Fibroblast of gingiva (primary cell): ENCODE results near the gene LIN9.
"Not testable (repeated sequence)": the region's sequence is repeated elsewhere in the genome, so short reads cannot be mapped to it uniquely, and the experiment has no call there.

Experiments used
- DNase-seq: peaks from one replicate; pipeline ENCODE4 v3.0.0-alpha.2; 2011; ENCODE audit warnings: low read depth

The LIN9 gene

DNA sequence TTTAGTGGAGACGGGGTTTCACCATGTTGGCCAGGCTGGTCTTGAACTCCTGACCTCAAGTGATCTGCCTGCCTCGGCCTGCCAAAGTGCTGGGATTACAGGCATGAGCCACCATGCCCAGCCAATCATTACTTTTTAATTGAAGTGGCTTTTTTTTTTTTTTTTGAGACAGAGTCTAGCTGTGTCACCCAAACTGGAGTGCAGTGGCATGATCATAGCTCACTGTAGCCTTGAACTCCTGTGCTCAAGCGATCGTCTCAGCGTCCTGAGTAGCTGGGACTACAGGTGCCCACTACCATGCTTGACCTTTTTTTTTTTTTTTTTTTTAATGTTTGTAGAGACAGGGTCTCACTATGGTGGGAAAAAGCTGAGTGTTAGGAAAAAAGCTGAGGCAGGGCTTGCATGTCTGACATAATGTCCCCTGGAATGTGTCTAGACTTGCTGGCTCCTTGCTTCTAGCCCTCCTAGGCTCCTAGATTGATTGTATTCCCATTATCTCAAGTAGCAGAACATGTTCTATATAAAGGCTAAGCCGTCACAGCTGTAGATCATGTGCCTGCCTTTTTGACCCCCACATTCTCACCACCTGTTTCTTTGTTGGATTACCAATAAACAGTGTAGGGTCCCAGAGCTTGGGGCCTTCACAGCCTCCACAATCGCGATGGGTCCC lies 36.6 kb downstream of the LIN9 start:
- not testable (repeated sequence) for DNase-seq

- DNase-seq: peak; percentile 40
Observed at GRCh38 chr1:226268421-226269124, 40.4 kb downstream of the LIN9 start.

DNA sequence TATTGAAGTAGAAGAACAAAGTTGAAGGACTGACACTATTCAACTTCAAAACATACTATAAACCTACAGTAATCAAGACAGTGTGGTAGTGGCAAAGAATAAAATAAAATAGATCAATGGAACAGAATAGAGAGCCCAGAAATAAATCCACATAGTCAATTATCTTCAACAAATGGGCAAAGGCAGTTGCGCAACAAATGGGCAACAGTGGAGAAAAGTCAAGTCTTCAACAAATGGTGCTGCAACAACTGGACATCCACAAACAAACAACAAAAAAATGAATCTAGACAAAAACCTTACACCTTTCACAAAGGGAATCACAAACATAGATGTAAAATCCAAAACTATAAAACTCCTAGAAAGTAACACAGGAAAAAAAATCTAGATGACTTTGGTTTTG lies 47.1 kb downstream of the LIN9 start:
- DNase-seq: no peak

- peak; percentile 3 for DNase-seq
Observed at GRCh38 chr1:226255380-226255779, 53.6 kb downstream of the LIN9 start.

- DNase-seq: no peak
Observed at GRCh38 chr1:226253933-226254332, 55.0 kb downstream of the LIN9 start.

GRCh38 chr1:226252841-226253240 lies 56.1 kb downstream of the LIN9 start:
- not testable (repeated sequence) for DNase-seq

DNA sequence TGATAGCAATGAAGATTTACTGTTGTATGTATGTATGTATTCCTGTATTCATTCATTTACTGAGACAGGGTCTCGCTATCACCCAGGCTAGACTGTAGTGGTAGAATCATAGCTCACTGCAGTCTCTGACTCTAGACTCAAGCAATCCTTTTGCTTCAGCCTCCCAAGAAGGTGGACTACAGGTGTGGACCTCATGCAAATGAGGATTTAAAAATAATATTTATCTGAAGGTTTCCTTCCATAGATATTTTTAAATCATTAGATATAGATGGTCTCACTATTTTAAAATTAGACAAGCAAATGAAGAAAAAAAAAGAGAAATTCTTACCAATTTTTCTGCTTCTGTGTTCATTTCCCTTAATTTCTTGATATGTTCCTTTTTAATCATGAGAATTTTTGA lies 58.5 kb downstream of the LIN9 start:
- DNase-seq: no peak

- DNase-seq: no peak
Observed at GRCh38 chr1:226248796-226249195, 60.2 kb downstream of the LIN9 start.

- DNase-seq: peak; percentile 65
Observed at GRCh38 chr1:226248091-226248490, 60.9 kb downstream of the LIN9 start.

DNA sequence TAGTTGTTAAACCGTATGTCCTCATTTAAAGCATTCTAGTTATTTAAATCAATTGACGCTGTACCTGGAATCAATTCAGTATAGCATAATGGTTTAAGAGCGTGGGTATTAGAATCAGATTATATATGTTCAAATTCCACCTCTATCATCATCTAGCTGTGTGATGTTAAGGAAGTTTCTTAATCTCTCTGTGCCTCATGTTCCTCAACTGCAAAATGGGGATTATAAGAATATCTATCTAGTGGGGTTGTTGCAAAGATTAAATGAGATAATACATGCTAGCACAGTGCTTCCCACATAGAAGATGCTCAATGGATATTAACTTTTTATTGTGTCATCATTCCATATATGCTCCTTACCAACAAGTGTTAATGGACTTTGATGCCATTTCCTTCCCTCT lies 69.5 kb downstream of the LIN9 start:
- no peak for DNase-seq

DNA sequence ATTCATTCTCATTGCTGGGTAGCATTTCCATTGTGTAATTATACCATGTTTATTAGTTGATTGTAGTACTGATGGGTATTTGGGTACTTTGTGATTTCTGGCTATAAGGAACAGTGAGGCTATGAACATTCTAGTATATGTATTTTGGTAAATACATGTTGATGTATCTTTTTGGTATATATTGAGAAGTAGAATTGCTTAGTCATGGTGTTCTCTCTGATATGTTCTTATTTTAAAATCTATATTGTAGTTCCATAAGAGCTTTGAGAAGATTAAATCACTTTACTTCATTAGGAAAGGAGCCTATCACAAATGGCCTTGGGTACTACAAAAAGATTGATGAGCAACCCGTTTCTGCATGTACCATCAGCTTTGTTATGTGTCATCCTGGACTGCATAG lies 72.1 kb downstream of the LIN9 start:
- no peak for DNase-seq

- DNase-seq: no peak
Observed at GRCh38 chr1:226233806-226234205, 75.2 kb downstream of the LIN9 start.

DNA sequence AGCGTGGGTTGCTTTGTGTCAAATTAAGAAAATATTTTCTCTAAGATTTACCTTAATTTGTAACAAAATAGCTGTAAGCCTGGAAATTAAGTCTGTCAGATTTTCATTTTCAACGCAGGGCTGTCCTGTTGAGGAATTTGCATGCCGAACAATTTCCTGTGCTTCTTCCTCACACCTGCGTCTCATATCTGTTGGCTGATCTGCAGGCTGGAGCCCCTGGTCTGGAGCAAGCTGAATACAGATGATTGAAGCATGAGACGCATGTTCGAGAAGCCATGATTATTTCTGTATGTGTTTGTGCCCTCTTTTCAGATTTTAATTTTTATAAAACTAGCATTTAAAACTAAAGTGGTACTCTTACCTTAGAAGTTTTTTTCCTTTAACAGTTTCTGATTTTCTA lies 75.7 kb downstream of the LIN9 start:
- no peak for DNase-seq

GRCh38 chr1:226226601-226227000 lies 82.4 kb downstream of the LIN9 start:
- DNase-seq: no peak

- no peak for DNase-seq
Observed at GRCh38 chr1:226223786-226224244, 85.1 kb downstream of the LIN9 start.

GRCh38 chr1:226223157-226223785 lies 85.7 kb downstream of the LIN9 start, which contains the start of gene MIXL1:
MIXL1 (plus strand) TSS chr1:226223664; CDS start chr1:226223682, 18 bp downstream.
- no peak for DNase-seq

GRCh38 chr1:226222686-226223085 lies 86.3 kb downstream of the LIN9 start:
- DNase-seq: no peak

DNA sequence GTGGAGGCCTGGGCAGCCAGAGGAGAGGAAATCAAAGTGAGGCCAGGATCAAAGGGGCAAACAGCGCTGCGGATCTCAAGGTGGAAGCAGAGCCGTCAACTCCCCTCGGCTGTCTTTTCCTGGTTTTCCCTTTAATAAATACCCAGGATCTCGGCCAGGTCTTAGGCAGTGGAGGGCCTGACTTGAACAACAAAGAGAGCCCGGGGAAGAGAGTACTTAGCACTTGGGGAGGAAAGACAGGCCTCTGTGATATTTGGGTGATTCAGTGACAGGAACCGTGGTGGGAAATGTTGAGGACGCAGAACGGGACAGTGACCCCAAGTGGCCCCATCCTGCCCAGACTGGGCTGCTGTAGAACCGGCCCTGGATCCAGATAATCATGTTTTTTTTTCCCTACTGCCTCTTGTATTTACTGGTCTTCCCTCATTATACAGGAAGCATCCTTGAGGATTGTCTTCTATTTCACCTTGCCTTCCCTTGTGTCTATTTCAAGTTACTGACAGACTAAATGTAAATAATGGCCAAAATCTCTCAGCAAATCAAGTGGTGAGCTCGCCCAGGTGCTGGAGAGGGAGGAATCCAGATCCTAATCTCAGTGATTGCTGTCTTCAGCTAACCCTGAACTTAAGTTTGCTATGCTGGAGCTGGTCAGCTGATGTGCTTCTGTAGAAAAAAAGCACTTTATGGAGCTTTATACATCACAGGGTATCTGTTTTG lies 88.3 kb downstream of the LIN9 start:
- no peak for DNase-seq

DNA sequence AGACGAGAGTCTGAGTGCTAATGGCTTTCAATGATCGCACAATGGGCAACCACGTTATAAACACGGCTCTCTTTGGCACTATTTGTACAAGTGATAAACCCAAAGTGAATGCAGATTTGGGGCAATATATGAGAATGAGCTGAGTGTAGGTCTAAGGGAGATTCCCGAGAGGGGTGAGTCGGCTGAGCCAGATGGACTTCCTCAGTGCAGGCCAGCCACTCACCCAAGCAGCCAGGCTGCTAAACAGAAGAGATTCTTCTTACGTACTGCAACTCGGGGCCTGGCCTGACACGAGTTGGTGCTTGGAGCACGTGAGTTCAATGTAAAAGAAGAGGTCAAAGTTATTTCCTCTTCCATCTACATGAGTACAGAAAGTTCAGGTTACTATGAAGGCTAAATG lies 91.7 kb downstream of the LIN9 start:
- DNase-seq: no peak

- no peak for DNase-seq
Observed at GRCh38 chr1:226216056-226216455, 92.9 kb downstream of the LIN9 start.

- no peak for DNase-seq
Observed at GRCh38 chr1:226215239-226215638, 93.7 kb downstream of the LIN9 start.

- no peak for DNase-seq
Observed at GRCh38 chr1:226212545-226212944, 96.4 kb downstream of the LIN9 start.
